Esophagus muscularis mucosa (tissue), 4 donors: Measurements from ENCODE around the gene R3HDM4.

ENCODE experiments used
- CTCF ChIP-seq, 3 experiments: fragments of 200-600 bp in 2 of 3; fragments of 450-650 bp in 1 of 3; sonication (generic) in 2 of 3; IDR thresholded peaks; one replicate each; pipeline ENCODE4 v1.5.1; 2017 to 2019; ENCODE audit warnings: antibody characterized with exemption in 3 of 3, mild to moderate bottlenecking in 2 of 3, moderate library complexity in 1 of 3
- EP300 ChIP-seq: sonication (generic); formaldehyde crosslinking; IDR thresholded peaks from one replicate; pipeline ENCODE4 v1.6.1; 2017; ENCODE audit warnings: antibody characterized with exemption
- POLR2AphosphoS5 ChIP-seq, 2 donors: sonication (generic); formaldehyde crosslinking; IDR thresholded peaks; one replicate each; pipeline ENCODE4 v1.6.1; 2017; ENCODE audit warnings: antibody characterized with exemption in 2 of 2

DNA sequence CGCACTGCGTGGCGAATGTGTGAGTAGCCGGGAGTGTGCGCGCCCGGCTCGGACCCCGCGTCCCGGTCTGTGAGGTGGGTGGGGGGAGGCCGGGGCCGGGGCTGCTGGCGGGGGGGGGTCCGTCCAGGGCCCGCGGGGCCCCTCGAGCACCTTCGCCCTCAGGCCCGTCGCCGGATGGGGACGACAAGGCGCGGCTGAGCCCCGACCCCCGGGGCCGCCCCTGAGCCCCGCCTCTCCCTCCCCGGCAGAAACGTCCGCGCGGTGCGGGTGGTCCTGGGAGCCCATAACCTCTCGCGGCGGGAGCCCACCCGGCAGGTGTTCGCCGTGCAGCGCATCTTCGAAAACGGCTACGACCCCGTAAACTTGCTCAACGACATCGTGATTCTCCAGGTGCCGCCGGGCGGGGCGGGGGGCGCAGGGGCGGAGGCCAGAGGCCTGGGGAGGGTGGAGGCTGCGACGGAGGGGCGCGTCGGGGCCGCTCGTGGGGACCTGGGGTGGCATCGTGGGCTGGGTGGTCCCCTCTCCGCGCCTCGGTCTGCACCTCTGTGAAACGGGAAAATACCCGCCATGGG is 59.9 kb downstream of the R3HDM4 start:
- no peak for TF ChIP-seq CTCF (IDR thresholded peaks at IDR 0.05)
- TF ChIP-seq POLR2AphosphoS5 (IDR thresholded peaks at IDR 0.05): no peak
- TF ChIP-seq EP300: no peak
